ENCODE results near the gene NCKIPSD.

- TF ChIP-seq CTCF (IDR thresholded peaks at IDR 0.05) (no peak), POLR2A (IDR thresholded peaks at IDR 0.05) (no peak)
Observed at GRCh38 chr3:48687220-48687678, 1.5 kb upstream of the NCKIPSD start.

Measured in sigmoid colon (tissue), 3 donors.